Right ventricle myocardium inferior (tissue), 1 donor: Measurements from ENCODE around the gene ZBTB24. TPM values are rescaled to one million over a fixed set of nuclear protein-coding genes. Genes with fewer than 3 reads are reported as not detected.

Experiments
- ATAC-seq: fragments of 200-7000 bp; cut with Tn5 transposase; one replicate; pipeline ENCODE4 v1.9.1; 2020; ENCODE audit warnings: mild to moderate bottlenecking, moderate library complexity
- DNase-seq: peaks from one replicate; pipeline ENCODE4 v3.0.0; 2021; ENCODE audit errors: missing footprints
- intact Hi-C: fragments of 100-400 bp; cut with DNase I; formaldehyde crosslinking; loops from one replicate; pipeline ENCODE4 v1.11.0; 2022
- total RNA-seq: library from RNA; stranded (reverse); fragmentation: NEBNext Ultra II Directional; extraction: Animal tissue kit (Norgen Biotek cat#: 25700); gene quantifications from one replicate; pipeline ENCODE4 v1.2.1, GENCODE V29; 2021
- donor health status: DM: no; HTN: yes; CAD: no; lungs with severe emphysema.

The ZBTB24 gene
- total RNA-seq, 1 donor from 2014 or later, result 2.6 TPM

DNA sequence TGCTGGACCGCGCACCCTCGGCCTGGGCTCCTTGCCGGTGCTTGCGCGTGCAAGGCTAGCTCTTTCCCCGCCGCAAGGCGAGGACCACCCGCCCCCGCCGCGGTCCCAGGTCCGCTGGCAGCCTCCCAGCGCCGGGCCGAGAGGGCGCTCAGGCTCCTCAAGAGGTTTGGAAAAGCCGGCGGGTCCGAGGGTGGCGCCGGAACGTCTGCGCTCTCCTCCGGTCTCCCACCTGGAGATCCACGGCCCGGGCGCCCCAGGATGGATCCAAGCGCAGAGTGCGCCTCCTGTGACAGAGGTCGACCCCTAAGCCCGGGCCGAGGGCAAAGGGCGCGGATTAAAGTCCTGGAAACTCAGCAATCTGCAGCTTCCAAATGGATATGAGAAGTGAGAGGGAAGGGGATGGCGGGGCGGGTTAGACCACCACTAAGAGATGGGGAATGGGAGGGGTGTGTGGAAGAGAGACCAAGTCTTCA, 26.9 kb downstream of the ZBTB24 start:
- DNase-seq, result no peak
- ATAC-seq, result no peak
- intact Hi-C loops, result no loop called here

DNA sequence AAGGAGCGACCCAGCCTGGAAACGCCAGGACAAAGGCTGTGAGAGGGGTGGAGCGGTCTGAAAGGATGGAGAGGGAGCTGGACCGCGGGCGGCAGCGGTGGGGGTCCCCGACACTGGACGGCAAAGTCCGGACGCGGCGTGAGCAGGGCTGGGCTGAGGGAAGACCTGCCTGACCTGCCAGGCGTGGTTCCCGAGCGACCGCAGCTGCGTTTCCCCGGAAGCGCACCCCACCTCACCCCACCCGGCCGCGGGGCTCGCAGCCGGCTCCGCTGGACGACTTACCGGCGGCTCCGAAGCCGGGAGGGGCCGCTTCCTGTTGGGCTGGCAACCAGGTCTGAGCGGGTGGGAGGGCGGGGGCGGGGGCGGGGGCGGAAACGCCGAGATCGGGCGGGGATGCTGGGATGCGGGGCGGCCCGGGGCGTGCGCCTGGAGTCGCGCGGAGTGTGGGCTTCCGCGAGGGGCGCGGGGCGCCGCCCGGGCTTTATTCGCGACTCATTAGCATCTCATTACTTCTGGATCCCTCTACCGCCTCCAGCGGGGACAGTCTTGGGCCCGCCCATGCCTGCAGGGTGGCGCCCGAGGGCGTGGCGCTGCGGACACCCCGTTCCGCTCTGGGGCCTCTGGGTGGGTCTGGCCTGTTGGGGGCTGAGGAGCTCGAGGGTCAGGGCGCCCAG, 27.4 kb downstream of the ZBTB24 start, which contains the start of gene MICAL1:
Gene MICAL1, minus strand, starts transcription at position 336 of the 674 bp plus-strand sequence. CDS start 1,576 bp downstream, outside the sequence.
- DNase-seq (peak; percentile 90), ATAC-seq (peak; percentile 80)
- intact Hi-C loops, result loop anchor here (2.0 kb wide), 1 partner anchor 15 kb away; the partner anchor contains the start of genes PPIL6 and SMPD2

DNA sequence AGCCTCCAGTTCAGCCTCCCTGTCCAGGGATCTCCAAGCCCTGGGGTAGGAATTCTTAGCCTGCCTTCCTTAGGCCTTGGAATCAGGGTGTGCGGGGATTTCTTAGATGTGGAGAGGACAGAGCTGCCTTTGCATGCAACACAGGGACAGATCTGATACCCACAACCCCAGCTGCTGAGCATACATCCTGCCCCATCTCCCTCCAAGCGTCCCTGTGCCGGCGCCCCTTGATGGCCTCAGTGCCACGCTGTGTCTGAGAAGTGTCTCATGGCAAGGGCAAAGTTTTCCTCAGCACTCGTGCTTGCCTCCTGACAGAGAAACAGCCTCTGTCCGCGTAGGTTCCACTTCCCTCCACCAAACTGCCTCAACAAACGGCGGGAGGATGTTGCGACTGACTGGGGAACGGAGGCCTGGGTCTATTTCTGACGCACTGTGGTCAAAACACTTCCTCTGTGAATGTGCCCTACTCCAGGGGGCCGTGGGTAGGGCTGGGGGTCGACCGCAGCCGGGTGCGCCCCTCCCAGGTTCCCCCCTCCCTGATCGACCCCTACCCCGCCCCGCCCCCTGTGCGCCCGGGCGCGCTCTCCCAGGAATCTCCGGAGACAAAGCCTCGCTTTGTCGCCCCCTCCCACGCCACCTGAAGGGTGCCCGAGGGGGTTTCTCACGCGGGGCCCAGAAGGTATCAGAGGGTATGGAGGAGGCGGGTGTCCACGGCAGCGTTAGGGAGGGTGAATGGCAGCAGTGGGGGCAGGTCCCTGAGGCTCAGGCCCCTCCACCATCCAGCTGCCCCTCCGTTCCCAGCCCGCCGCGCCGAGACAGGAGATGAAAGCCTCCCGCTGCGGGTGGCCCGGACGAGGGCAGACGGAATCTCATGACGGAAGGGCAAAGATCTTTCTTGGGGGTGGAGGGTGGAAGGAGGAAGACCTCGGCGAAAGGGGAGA, 28.3 kb downstream of the ZBTB24 start:
- intact Hi-C loops, result loop anchor here (2.0 kb wide), 1 partner anchor 14 kb away; the partner anchor contains the start of genes PPIL6 and SMPD2
- DNase-seq (peak; percentile 81), ATAC-seq (peak; percentile 14)

DNA sequence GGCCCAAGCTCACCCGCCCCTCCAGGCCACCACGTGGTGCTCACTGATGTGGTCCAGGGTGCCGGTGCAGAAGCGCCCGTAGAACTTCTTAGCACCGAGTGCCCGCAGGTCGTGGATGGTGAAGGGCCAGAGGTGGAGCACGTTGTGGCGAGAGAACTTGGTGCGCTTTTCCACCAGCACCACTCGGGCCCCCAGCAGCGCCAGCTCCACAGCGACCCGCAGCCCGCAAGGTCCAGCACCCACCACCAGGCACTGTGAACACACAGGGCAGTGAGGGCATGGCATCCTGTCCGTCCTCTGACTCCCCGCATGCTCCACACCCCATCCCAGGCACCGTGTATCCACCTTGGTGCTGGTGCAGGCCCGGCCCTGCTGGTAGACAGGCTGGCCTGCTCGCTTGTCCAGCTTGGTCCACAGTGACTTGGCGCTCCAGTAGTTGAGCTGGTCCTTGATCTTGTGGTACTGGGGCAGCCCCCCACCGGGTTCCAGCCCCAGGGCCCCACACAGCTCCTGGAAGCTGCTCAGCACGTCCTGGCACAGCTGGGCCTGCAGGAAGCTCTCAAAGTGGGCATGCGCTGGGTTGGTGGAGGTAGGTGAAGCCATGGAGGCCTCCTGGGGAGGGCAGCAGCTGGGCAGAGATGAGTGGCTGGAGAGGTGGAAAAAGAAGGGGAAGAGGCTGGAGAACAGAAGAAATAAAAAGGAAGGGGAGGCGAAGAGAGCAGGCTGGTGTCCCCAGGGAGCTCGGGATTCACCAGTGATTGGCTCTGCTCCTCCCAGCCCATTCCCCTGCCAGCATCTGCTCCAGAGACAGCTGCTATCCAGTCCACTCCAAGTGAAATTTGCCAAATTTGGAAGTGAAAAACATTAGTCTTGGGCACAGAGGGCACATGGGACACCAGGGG, 29.2 kb downstream of the ZBTB24 start:
- ATAC-seq, result no peak
- intact Hi-C loops, result loop anchor here (2.0 kb wide), 1 partner anchor 13 kb away; the partner anchor contains the start of genes PPIL6 and SMPD2
- DNase-seq, result no peak

DNA sequence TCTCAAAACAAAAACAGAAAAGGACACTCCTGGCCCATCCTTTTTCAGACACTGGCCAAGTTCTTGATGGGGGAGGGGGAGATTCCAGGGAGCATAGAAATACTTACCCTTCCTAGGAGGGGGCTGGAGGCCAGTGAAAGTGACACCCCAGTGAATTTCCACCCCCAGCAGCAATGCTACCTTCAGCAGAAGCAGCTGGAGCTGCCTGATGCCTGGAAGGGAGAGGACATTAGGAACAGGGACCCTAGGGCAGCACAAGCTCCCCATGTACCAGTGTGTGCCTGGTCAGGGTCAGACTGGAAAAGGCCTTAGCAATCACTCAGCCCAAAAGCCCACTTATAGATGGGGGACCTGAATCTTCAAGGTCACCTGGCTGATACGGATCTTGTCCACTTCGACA, 29.9 kb downstream of the ZBTB24 start:
- intact Hi-C loops, result no loop called here
- DNase-seq, result no peak
- no peak for ATAC-seq

DNA sequence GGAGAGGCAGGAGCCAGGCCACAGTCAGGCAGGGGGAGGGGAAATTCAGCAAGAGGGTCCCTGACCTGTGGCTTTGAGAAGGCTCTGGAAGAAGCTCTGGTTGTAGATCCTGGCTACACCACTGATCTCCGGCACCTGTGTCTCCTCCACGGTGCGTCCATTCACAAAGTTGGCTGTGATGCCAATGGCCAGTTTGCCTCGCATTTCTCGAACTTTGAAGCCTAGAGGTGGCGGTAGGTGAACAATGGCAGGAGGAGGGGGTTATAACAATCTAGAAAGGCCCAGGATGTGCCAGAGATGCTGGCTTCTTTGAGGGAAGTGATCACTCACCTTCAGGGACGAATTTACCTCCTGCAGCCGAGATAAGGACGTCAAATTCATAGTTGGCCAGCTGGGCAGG, 30.8 kb downstream of the ZBTB24 start:
- intact Hi-C loops, result no loop called here
- DNase-seq (no peak), ATAC-seq (no peak)

DNA sequence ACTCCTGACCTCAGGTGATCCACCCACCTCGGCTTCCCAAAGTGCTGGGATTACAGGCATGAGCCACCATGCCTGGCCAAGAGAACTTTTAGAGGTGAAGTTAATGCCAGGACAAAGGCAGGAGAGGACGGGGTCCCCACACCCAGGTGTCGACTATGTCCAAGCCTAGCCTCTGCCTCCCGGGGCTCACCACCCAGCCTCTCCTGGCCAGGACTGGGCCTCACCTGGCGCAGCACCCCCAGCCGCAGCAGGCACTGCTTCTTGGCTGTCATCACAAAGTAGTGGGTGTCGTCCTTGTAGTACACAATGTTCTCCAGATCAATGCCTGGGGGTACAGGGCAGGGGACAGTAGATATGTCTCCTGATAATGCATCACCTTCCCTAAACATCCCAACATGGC, 31.6 kb downstream of the ZBTB24 start:
- no peak for ATAC-seq
- intact Hi-C loops, result no loop called here
- no peak for DNase-seq

DNA sequence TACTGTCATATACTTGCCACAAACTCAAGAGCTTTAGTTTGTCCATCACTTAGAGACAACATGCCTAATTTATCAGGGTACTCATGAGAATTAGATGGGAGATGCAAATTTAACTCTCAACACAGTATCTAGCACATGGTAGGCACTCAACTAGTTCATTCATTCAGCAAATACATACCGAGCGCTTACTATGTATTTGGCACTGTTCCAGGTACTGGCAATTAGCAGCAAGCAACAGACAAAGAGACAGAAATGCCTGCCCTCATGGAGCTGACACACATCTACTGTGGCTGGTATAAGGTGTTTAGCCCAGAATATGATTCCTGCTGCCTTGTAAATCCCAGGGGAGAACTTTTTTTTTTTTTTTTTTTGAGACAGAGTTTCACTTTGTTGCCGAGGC, 32.2 kb downstream of the ZBTB24 start:
- intact Hi-C loops, result no loop called here
- ATAC-seq (no peak), DNase-seq (no peak)

DNA sequence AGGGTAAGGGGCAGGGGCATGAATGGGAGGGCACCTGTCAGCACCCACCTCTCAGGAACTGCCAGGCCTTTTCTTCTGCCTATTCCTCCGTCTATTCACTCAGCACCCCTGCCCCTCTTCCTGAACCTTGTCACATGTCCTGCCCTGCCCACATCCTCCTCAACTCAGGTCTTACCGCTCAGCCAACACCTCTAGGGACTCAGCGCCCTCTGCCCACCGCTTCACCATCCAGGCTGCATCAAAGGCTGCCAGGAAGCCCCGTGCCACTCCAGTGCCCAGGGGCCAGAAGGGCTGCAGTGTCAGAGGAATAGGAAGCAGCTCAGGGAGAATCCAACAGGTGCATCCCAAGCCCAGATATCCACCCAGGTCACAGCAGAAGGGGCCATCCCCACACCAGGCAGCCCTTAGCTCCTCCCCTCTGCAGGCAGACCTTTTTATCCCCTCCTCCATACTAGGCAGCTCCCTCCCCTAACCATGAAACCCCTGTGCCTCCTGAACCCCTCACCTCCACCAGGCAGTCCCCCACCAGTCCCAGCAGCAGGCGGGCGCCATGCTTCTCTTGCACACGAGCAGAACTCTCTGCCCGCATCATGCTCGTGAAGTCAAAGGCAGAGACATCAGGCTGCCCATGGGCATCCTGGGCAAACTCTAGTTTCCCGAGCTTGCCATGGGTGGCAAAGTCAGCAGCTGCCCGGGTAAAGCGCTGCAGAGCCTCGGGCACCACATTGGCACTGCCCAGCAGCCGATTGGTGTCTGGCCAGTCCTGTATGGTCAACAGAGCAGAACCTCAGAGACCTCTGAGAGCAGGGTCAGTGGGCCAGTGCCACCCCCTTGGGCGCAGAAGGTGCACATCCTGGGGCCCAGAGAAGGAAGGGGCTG, 33.0 kb downstream of the ZBTB24 start:
- DNase-seq (no peak), ATAC-seq (no peak)
- intact Hi-C loops, result no loop called here

DNA sequence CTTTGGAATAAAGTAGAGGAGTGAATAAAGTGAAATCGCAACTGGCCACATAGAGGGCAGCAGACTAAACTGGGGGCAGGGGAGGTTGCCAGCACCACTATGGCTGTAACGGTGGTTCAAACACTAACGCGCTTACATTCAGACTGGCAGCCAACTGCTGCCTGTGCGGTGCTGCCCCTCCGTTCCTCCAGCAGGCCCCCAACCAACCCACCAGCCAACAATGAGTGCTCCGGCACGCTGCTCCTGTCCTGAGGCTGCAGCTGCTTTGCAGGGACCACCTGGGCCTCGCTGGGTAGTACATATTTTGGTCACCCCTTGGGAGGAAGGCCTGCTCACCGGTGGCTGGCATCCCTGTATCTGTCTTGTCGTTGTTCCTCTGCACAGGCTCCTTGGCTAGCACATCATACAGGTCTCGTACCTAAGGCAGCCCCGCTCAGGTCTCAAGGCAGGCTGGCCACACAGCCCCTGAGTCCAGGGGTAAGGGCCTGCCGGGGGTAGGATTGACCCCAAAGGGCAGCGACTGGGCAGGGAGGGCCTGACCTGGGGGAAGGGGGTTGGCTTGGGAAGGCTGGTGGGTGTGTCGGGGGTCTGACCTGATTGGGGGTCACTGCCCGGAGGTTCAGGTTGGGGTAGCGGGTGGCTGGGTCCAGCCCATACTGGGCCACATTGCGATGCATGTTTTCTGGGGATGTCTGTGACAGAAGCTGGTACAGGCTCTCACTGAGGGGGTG, 33.8 kb downstream of the ZBTB24 start:
- no peak for ATAC-seq
- intact Hi-C loops, result no loop called here
- no peak for DNase-seq

DNA sequence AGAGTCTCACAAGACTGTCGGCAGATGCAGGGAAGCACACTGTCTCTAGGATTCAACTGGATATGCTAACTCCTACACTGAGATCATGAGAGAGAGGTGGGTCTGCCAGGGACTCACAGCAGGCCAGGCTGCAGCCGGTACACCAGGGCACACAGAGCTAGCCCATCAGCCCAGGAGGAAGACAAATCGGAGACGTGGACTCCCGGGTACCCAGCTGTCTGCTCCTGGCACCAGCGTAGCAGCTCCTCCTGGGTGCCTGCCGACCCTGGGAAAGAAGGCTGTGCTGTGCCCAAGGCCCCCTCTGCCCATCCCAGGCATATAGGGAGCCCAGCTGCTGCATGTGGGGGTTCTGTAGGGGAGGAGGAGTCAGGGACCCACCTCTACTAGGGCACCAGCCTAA, 34.4 kb downstream of the ZBTB24 start:
- intact Hi-C loops, result no loop called here
- no peak for ATAC-seq
- no peak for DNase-seq

DNA sequence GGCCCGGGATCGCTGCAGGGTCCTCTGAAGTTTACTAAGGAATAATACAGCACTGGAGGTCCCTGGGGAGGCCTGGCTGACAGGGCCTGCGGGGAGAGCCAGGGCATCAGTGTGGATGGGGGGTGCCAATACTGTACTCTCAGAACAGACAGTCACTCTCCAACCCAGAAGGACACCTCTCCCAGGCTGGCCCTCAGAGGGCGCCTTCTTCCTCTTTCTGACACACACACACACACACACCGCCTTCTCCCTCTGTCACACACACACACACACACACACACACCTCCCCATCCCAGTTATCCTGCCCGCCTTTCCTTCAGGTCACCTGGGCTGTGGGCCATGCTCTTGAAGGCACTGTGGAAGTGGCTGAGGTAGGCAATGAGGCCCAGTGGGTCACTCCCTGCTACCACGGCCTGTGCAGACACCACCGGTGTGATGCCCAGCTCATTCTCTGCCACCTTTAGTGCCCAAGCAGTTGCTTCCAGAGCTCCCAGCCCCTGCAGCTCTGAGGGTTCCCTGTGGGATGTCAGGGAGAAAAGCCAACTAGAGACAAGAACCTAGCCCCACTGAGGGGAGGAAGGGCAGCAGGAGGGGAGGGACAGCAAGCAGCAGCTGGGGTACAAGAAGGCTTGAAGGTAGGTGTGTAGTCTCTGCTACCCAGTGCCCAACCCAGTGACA, 35.0 kb downstream of the ZBTB24 start:
- intact Hi-C loops, result no loop called here
- ATAC-seq (no peak), DNase-seq (no peak)

DNA sequence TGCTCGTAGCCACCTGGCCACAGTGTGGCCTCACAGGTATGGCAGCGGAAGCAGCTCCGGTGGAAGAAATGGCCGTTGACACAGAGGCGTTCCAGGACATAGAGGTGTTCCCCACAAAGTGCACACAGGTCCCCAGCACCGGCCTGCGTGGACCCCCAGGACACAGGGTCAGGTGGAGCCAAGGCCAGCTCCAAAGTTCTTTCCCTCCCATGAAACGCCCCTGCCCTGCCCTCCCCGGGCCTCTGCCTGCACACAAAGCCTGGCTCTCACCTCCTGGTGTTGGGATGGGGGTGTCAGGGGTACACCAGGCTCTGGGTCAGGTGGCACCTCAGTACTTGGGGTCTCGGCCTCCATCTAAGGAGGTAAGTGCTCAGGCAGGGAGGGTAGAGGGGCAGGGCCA, 35.9 kb downstream of the ZBTB24 start:
- intact Hi-C loops, result no loop called here
- DNase-seq (no peak), ATAC-seq (no peak)

DNA sequence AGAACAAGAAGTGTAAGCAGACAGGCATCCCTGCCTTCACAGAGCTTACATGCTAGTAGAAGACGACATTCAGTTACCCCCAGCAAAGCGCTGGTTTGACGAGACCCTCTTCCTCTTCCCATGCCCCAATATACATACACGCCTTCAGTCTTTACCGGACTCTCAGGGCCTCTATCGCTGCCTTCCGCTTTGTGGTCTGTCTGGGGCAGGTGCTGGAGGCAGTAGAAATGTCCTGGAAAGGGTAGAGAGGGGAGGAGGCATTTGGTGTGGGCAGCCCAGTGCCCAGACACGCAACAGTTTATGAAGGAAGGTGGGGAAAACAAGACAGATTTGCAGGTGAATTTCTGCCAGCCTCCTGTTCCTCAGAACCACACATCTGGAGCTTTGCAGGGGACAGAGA, 36.5 kb downstream of the ZBTB24 start:
- DNase-seq (no peak), ATAC-seq (no peak)
- intact Hi-C loops, result no loop called here

DNA sequence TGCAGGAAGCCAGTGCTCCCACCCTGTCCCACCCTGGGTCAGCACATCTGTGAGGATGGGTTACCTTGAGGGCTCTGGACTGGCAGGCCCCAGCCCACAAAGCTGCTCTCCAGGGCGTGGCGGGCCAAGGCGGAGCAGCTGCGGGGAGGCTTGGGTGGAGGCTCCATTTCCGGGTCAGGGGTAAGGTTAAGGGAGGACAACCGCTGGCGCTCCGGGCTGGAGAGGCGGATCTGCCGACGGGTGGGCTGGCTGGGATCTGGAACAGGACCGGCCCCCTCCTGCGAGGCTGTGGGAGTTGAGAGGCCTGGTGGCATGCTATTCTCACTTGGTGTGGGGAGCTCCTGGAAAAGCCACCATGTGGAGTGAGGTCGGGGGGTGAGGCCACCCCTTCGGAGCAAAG, 36.9 kb downstream of the ZBTB24 start:
- ATAC-seq (no peak), DNase-seq (no peak)
- intact Hi-C loops, result no loop called here

DNA sequence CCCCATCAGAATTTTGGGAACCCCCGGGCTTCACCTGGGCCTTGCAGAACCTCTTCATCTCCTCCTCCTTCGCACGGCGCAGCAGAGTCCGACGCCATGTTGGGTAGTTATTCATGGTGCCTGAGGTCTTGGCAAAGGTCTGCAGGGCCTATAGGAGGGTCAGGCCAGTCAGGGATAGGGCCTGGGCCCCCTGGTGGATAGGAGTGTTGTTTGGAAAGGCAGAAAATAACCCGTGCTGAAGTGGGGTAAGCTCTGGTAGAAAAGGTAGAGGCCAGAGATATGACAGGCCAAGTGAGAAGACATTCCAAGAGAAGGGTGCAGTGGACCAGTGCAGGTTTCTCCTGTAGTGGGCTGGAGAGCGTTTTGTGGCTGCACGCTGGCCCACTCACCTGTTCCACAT, 37.6 kb downstream of the ZBTB24 start:
- intact Hi-C loops, result no loop called here
- ATAC-seq (no peak), DNase-seq (no peak)
